ENCODE measurements around the gene WNT3. TPM values are rescaled to one million over a fixed set of nuclear protein-coding genes. Genes with fewer than 3 reads are reported as not detected.
A peak's percentile ranks its signal among the peaks of the same experiment; 100 is the strongest.

The WNT3 gene
- total and polyA plus RNA-seq, 2 experiments from 2014 or later, result 2.7 to 3.4 TPM

DNA sequence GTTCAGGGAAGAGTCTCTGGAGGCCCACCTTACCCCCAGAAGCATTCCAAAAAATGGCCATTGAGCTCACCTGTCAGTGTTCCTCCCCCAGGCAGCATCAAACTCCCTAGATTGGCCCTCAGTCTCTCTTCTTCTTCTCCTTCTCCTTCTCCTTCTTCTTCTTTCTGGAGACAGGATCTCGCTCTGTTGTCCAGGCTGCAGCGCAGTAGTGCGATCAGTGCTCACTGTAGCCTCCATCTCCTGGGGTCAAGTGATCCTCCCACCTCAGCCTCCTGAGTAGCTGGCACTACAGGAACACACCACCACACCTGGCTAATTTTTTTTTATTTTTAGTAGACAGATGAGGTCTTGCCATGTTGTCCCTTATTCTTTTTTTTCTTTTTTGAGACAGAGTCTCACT, 16.4 kb upstream of the WNT3 start:
- Histone ChIP-seq H3K9me2 (ENCODE audit: insufficient read depth) (no peaks in the 10 kb centered on the region), H3K27me3 (ENCODE audit: insufficient read depth) (peaks cover 3% of the 10 kb centered on the region; the same call in 1 of the 2 replicates), H3K36me3 (ENCODE audit: insufficient read depth) (no peaks in the 10 kb centered on the region), H4K20me1 (replicated peaks; ENCODE audit: insufficient read depth) (no peaks in the 10 kb centered on the region), H2AFZ (no peak overlapping the region), H3K4me2 (no peak overlapping the region), H3K79me2 (replicated peaks; ENCODE audit: insufficient read depth) (no peaks in the 10 kb centered on the region), H3F3A (replicated peaks; ENCODE audit: low read depth) (no peaks in the 10 kb centered on the region), H3K4me3 (no peak overlapping the region), H3K27ac (ENCODE audit: low read depth) (no peak overlapping the region), H3K4me1 (ENCODE audit: insufficient read depth) (peaks cover 7% of the 10 kb centered on the region; the same call in 1 of the 2 replicates)
- Mint-ChIP-seq H3K27me3 (ENCODE audit: insufficient read depth, low read depth, poor library complexity) (peaks cover 36% of the 10 kb centered on the region), H3K9me3 (peaks cover 5% of the 10 kb centered on the region; the same call in 2 of the 3 replicates), H3K36me3 (ENCODE audit: low read depth) (no peaks in the 10 kb centered on the region), H3K27ac (no peak overlapping the region), H3K4me1 (peaks cover 33% of the 10 kb centered on the region), H3K4me3 (no peak overlapping the region; the same call in 2 of the 3 replicates)
- ATAC-seq (no peak), DNase-seq (ENCODE audit: low spot score) (no peak)
- TF ChIP-seq ZNF331 (CRISPR knock-in tag; IDR thresholded peaks at IDR 0.05; ENCODE audit: low read depth) (no peak), POLR2AphosphoS5 (IDR thresholded peaks at IDR 0.05; ENCODE audit: low read depth) (no peak), STAT1 (IDR thresholded peaks at IDR 0.05; ENCODE audit: unreplicated experiment) (no peak)

DNA sequence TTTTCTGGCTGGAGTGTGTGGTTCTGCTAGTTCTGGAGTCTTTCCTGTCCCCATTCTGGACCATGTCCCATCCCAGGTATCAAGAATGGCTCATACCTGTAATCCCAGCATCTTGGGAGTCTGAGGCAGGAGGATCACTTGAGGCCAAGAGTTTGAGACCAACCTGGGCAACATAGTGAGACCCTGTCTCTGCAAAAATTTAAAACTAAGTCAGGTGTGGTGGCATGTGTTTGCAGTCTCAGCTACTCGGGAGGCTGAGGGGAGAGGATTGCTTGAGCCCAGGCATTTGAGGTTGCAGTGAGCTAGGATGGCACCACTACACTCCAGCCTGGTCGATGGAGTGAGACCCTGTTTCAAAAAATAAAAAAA, 15.3 kb upstream of the WNT3 start:
- no peaks in the 10 kb centered on the region for H4K20me1 ChIP-seq (replicated peaks; ENCODE audit: insufficient read depth)
- Mint-ChIP-seq H3K4me1 (peaks cover 35% of the 10 kb centered on the region), H3K27ac (no peak overlapping the region), H3K36me3 (ENCODE audit: low read depth) (no peaks in the 10 kb centered on the region), H3K9me3 (no peaks in the 10 kb centered on the region; the same call in 2 of the 3 replicates), H3K4me3 (no peak overlapping the region), H3K27me3 (ENCODE audit: insufficient read depth, low read depth, poor library complexity) (peaks cover 33% of the 10 kb centered on the region)
- no peak overlapping the region for H3K4me2 ChIP-seq
- ATAC-seq (no peak), DNase-seq (ENCODE audit: low spot score) (no peak)
- no peaks in the 10 kb centered on the region for H3K9me2 ChIP-seq (ENCODE audit: insufficient read depth)
- H3F3A ChIP-seq (replicated peaks; ENCODE audit: low read depth), result no peaks in the 10 kb centered on the region
- no peak overlapping the region for H3K4me3 ChIP-seq
- no peaks in the 10 kb centered on the region for H3K36me3 ChIP-seq (ENCODE audit: insufficient read depth)
- no peak overlapping the region for H2AFZ ChIP-seq
- H3K79me2 ChIP-seq (replicated peaks; ENCODE audit: insufficient read depth), result no peaks in the 10 kb centered on the region
- no peaks in the 10 kb centered on the region for H3K27me3 ChIP-seq (ENCODE audit: insufficient read depth)
- H3K4me1 ChIP-seq (ENCODE audit: insufficient read depth), result peaks cover 7% of the 10 kb centered on the region; the same call in 1 of the 2 replicates
- no peak overlapping the region for H3K27ac ChIP-seq (ENCODE audit: low read depth)
- TF ChIP-seq NANOG (IDR thresholded peaks at IDR 0.05; ENCODE audit: borderline replicate concordance) (no peak), JUNB (IDR thresholded peaks at IDR 0.05; ENCODE audit: unreplicated experiment) (no peak), POLR2AphosphoS5 (IDR thresholded peaks at IDR 0.05; ENCODE audit: low read depth) (no peak), STAT1 (IDR thresholded peaks at IDR 0.05; ENCODE audit: unreplicated experiment) (no peak), ZNF331 (CRISPR knock-in tag; IDR thresholded peaks at IDR 0.05; ENCODE audit: low read depth) (no peak), ZNF114 (CRISPR knock-in tag; IDR thresholded peaks at IDR 0.05) (no peak)

DNA sequence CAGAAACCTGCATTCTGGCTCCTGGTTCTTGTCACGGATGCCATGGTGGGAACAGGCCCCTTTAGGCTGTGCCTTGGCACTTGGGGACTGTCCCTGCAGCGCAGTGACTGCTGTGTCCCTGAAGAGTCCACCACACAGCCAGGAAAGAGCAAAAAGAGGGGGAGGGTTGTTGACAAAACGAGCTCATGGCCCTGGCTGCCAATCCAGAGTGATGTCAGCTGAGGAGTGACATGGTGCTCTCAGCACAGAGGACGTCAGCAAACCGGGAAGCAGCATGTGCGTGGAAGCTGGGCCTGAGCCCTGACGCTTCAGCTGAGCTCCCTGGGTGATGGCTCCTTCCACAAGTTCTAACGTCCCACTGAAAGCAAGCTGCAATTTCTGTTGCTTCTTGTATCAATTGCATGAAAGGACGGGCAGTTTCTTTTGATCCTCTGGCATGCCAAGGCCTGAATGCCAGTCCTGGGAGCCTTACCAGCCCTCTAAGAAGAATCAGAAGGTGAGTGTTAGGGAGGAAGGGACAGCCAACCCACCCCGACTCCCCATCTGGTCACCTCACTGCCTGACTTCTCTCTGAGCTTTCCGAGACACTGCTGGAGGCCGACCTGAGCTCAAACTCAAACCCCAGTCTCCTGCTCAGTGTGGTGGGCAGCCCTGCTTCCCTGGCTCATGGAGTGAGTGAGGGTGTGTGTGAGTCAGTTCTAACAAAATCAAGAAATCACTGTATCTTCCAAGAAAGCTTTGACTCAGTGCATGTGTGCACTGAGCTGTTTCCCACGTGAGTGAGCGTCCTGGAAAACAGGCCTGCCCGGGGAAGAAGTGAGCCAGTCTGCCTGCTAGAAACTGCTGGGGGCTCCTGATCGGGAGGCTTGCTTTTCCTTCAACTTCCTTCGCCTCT, 14.7 kb upstream of the WNT3 start:
- no peaks in the 10 kb centered on the region for H3K79me2 ChIP-seq (replicated peaks; ENCODE audit: insufficient read depth)
- no peaks in the 10 kb centered on the region for H3K9me2 ChIP-seq (ENCODE audit: insufficient read depth)
- ATAC-seq (peak; percentile 13; the same call in 2 of the 3 replicates), DNase-seq (ENCODE audit: low spot score) (no peak)
- H3K4me3 Mint-ChIP-seq, result no peak overlapping the region
- H2AFZ ChIP-seq, result no peak overlapping the region
- no peaks in the 10 kb centered on the region for H4K20me1 ChIP-seq (replicated peaks; ENCODE audit: insufficient read depth)
- H3K36me3 Mint-ChIP-seq (ENCODE audit: low read depth), result no peaks in the 10 kb centered on the region
- H3K4me3 ChIP-seq, result no peak overlapping the region
- H3K36me3 ChIP-seq (ENCODE audit: insufficient read depth), result no peaks in the 10 kb centered on the region
- H3K27ac Mint-ChIP-seq, result no peak overlapping the region
- H3K4me2 ChIP-seq, result peak overlapping the region; percentile 57; the same call in 1 of the 2 replicates
- H3F3A ChIP-seq (replicated peaks; ENCODE audit: low read depth), result no peaks in the 10 kb centered on the region
- no peaks in the 10 kb centered on the region; the same call in 2 of the 3 replicates for H3K9me3 Mint-ChIP-seq
- H3K4me1 ChIP-seq (ENCODE audit: insufficient read depth), result peaks cover 7% of the 10 kb centered on the region; the same call in 1 of the 2 replicates
- no peaks in the 10 kb centered on the region for H3K27me3 ChIP-seq (ENCODE audit: insufficient read depth)
- peaks cover 37% of the 10 kb centered on the region for H3K4me1 Mint-ChIP-seq
- peaks cover 33% of the 10 kb centered on the region for H3K27me3 Mint-ChIP-seq (ENCODE audit: insufficient read depth, low read depth, poor library complexity)
- H3K27ac ChIP-seq (ENCODE audit: low read depth), result no peak overlapping the region
- TF ChIP-seq STAT1 (IDR thresholded peaks at IDR 0.05; ENCODE audit: unreplicated experiment), result no peak
- TF ChIP-seq, protein P1, sequence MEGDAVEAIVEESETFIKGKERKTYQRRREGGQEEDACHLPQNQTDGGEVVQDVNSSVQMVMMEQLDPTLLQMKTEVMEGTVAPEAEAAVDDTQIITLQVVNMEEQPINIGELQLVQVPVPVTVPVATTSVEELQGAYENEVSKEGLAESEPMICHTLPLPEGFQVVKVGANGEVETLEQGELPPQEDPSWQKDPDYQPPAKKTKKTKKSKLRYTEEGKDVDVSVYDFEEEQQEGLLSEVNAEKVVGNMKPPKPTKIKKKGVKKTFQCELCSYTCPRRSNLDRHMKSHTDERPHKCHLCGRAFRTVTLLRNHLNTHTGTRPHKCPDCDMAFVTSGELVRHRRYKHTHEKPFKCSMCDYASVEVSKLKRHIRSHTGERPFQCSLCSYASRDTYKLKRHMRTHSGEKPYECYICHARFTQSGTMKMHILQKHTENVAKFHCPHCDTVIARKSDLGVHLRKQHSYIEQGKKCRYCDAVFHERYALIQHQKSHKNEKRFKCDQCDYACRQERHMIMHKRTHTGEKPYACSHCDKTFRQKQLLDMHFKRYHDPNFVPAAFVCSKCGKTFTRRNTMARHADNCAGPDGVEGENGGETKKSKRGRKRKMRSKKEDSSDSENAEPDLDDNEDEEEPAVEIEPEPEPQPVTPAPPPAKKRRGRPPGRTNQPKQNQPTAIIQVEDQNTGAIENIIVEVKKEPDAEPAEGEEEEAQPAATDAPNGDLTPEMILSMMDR (conservative IDR thresholded peaks at IDR 0.05; ENCODE audit: low read depth in 2 of 2), result no peak
- no peak for TF ChIP-seq ZNF331 (CRISPR knock-in tag; IDR thresholded peaks at IDR 0.05; ENCODE audit: low read depth)
- no peak for TF ChIP-seq EZH2phosphoT487 (IDR thresholded peaks at IDR 0.05; ENCODE audit: unreplicated experiment)
- TF ChIP-seq, protein P2, sequence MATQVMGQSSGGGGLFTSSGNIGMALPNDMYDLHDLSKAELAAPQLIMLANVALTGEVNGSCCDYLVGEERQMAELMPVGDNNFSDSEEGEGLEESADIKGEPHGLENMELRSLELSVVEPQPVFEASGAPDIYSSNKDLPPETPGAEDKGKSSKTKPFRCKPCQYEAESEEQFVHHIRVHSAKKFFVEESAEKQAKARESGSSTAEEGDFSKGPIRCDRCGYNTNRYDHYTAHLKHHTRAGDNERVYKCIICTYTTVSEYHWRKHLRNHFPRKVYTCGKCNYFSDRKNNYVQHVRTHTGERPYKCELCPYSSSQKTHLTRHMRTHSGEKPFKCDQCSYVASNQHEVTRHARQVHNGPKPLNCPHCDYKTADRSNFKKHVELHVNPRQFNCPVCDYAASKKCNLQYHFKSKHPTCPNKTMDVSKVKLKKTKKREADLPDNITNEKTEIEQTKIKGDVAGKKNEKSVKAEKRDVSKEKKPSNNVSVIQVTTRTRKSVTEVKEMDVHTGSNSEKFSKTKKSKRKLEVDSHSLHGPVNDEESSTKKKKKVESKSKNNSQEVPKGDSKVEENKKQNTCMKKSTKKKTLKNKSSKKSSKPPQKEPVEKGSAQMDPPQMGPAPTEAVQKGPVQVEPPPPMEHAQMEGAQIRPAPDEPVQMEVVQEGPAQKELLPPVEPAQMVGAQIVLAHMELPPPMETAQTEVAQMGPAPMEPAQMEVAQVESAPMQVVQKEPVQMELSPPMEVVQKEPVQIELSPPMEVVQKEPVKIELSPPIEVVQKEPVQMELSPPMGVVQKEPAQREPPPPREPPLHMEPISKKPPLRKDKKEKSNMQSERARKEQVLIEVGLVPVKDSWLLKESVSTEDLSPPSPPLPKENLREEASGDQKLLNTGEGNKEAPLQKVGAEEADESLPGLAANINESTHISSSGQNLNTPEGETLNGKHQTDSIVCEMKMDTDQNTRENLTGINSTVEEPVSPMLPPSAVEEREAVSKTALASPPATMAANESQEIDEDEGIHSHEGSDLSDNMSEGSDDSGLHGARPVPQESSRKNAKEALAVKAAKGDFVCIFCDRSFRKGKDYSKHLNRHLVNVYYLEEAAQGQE (IDR thresholded peaks at IDR 0.05; ENCODE audit: unreplicated experiment), result no peak
- TF ChIP-seq JUNB (IDR thresholded peaks at IDR 0.05; ENCODE audit: unreplicated experiment), result no peak
- TF ChIP-seq POLR2AphosphoS5 (IDR thresholded peaks at IDR 0.05; ENCODE audit: low read depth), result no peak
- no peak for TF ChIP-seq NANOG (IDR thresholded peaks at IDR 0.05; ENCODE audit: borderline replicate concordance)
